Large intestine (tissue), 3 donors: ENCODE results near the gene B4GALNT1. TPM values are rescaled to one million over a fixed set of nuclear protein-coding genes. Genes with fewer than 3 reads are reported as not detected.
"Not testable (repeated sequence)": the region's sequence is repeated elsewhere in the genome, so short reads cannot be mapped to it uniquely, and the experiment has no call there.

Source experiments
- DNase-seq, 2 donors: peaks; one replicate each; pipeline versions ENCODE4 v3.0.0 to v3.0.0-alpha.2; 2013
- H3K27ac ChIP-seq: one replicate; pipeline ENCODE4 v1.5.1; 2013; ENCODE audit warnings: low read length
- H3K27me3 ChIP-seq: 2 replicates; pipeline ENCODE4 v1.6.1; 2013; ENCODE audit warnings: low read length; ENCODE audit not compliant: control insufficient read depth, insufficient read depth
- H3K36me3 ChIP-seq: 2 replicates; pipeline ENCODE4 v1.6.1; 2013; ENCODE audit warnings: low read length; ENCODE audit not compliant: control insufficient read depth, insufficient read depth
- H3K4me1 ChIP-seq: one replicate; pipeline ENCODE4 v1.6.1; 2013; ENCODE audit warnings: low read length; ENCODE audit not compliant: control insufficient read depth, insufficient read depth
- H3K4me3 ChIP-seq: one replicate; pipeline ENCODE4 v1.5.1; 2013; ENCODE audit warnings: low read length
- H3K9me3 ChIP-seq: one replicate; pipeline ENCODE4 v1.6.1; 2013; ENCODE audit warnings: mild to moderate bottlenecking, low read depth, low read length, moderate library complexity; ENCODE audit not compliant: control insufficient read depth
- WGBS: methylation state at CpG from one replicate; pipeline ENCODE4 v1.1.5; 2013; ENCODE audit warnings: low lambda C conversion rate; ENCODE audit not compliant: insufficient coverage; 5-methylcytosine and 5-hydroxymethylcytosine counted together
- polyA plus RNA-seq: library from polyadenylated mRNA; unstranded; fragments of 120-200 nt; gene quantifications from one replicate; pipeline ENCODE4 v1.2.1, GENCODE V29; 2013

Gene B4GALNT1
- polyA plus RNA-seq, 1 donor = 2.4 TPM

GRCh38 chr12:57592551-57593165, 40.3 kb downstream of the B4GALNT1 start:
- H3K4me3 ChIP-seq = no peak overlapping the region
- WGBS = no CpG with 5 or more reads among the region's 2 CpGs
- no peak for DNase-seq
- peaks cover 7% of the 10 kb centered on the region for H3K27me3 ChIP-seq
- H3K27ac ChIP-seq = no peak overlapping the region
- peaks cover 16% of the 10 kb centered on the region for H3K36me3 ChIP-seq
- H3K4me1 ChIP-seq = peaks cover 8% of the 10 kb centered on the region
- H3K9me3 ChIP-seq = no peaks in the 10 kb centered on the region

GRCh38 chr12:57591782-57592325, 41.1 kb downstream of the B4GALNT1 start:
- WGBS = 0% methylated on average over 1 of the region's 10 CpGs
- no peaks in the 10 kb centered on the region for H3K9me3 ChIP-seq
- peak overlapping the region; percentile 88 for H3K4me3 ChIP-seq
- peak overlapping the region; percentile 22 for H3K27ac ChIP-seq
- H3K36me3 ChIP-seq = peaks cover 16% of the 10 kb centered on the region
- H3K4me1 ChIP-seq = peaks cover 8% of the 10 kb centered on the region
- peaks cover 10% of the 10 kb centered on the region for H3K27me3 ChIP-seq
- no peak for DNase-seq

DNA sequence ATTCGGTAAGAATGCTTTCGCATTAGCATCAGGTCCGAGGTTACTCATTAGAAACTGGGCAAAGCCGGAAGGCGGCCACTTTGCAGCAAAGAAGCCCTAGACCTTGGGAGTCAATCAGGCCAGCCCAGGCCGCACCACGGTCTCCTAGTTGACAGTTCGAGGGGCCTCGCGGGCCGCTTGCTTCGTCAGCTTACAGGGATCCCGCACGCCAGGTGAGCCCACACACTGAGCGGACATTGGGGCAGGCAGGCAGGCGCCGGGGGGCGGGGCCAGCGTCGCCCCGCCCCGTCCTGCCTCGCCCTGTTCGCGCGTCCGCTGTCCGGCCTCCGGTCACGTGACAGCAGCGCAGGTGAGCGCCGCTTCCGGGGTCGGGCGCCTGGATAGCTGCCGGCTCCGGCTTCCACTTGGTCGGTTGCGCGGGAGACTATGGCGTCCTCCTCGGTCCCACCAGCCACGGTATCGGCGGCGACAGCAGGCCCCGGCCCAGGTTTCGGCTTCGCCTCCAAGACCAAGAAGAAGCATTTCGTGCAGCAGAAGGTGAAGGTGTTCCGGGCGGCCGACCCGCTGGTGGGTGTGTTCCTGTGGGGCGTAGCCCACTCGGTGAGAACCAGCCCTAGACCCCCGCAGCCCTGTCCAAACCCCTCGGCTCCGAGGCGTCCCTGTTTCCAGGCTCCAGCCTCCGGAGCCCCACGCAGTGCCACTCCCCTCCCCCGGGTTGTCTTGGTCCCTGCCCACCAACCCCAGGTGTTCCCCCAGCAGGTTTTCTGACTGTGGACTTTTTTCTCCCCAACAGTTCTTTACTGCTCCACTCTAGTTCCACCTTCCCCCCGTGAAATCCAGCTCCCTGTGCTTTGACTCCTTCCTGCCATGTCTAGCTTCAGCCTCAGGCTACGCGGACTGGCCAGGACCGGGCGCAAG, 41.9 kb downstream of the B4GALNT1 start, which contains the start of gene PIP4K2C:
TSS of gene PIP4K2C (plus strand) at position 329 of the 918 bp plus-strand sequence. CDS start at position 427, 98 bp downstream.
- Histone ChIP-seq H3K4me3 (peak within 1 kb of the TSS; percentile 88), H3K9me3 (no peaks in the 10 kb centered on the region), H3K36me3 (peaks cover 11% of the 10 kb centered on the region), H3K4me1 (peaks cover 8% of the 10 kb centered on the region), H3K27ac (peak within 1 kb of the TSS; percentile 52), H3K27me3 (peaks cover 15% of the 10 kb centered on the region)
- 0% methylated on average over 2 of the region's 69 CpGs for WGBS
- peak; percentile 86 to 90 for DNase-seq

GRCh38 chr12:57590479-57590863, 42.5 kb downstream of the B4GALNT1 start:
- Histone ChIP-seq H3K4me1 (peaks cover 8% of the 10 kb centered on the region), H3K4me3 (peak overlapping the region; percentile 88), H3K9me3 (no peaks in the 10 kb centered on the region), H3K27ac (peak overlapping the region; percentile 52), H3K36me3 (peaks cover 4% of the 10 kb centered on the region), H3K27me3 (peaks cover 21% of the 10 kb centered on the region)
- WGBS = no CpG with 5 or more reads among the region's 2 CpGs
- DNase-seq = no peak

DNA sequence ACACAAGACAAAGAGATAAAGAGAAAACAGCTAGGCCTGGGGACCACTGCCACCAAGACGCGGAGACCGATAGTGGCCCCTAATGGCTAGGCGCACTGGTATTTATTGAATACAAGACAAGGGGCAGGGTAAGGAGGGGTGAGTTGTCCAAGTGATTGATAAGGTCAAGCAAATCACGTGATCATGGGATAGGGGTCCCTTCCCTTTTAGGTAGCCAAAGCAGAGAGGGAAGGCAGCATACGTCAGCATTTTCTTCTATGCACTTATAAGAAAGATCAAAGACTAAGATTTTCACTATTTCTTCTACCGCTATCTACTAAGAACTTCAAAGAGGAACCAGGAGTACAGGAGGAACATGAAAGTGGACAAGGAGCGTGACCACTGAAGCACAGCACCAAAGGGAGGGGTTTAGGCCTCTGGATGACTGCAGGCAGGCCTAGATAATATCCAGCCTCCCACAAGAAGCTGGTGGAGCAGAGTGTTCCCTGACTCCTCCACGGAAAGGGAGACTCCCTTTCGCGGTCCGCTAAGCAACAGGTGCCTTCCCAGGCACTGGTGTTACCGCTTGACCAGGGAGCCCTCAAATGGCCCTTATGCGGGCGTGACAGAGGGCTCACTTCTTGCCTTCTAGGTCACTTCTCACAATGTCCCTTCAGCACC, 43.9 kb downstream of the B4GALNT1 start:
- H3K4me3 ChIP-seq = not testable (repeated sequence)
- 92% methylated on average over 2 of the region's 15 CpGs for WGBS

DNA sequence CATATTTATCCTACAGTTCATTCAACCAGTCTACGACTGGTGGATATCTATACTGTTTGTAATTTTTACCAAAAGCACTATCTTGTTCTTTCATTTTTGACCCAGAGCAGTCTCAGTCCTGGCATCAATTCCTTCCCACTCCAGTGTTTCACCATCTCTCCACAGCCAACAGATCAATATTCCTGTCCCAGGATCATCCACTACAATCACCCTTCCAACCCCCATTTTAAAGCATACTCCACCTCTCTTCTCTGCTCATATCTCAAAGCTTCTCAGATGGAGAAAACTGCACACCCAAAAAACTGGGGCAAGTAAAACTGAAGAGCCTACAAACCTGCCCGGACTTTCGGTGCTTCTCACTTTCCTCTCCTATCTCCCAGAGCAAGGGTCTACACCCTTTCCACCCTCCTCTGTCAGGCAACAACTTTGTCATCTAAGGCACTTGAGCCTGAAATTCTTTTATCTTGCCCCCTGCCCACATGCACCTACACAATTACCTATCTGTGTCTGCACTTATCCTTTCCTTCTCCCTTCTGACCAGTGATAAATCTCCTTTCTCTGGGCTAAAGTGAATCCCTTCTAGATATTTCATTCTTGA, 46.1 kb downstream of the B4GALNT1 start:
- Histone ChIP-seq H3K9me3 (no peaks in the 10 kb centered on the region), H3K36me3 (no peaks in the 10 kb centered on the region), H3K27me3 (peaks cover 33% of the 10 kb centered on the region), H3K4me1 (peaks cover 5% of the 10 kb centered on the region), H3K27ac (no peak overlapping the region), H3K4me3 (no peak overlapping the region)
- DNase-seq = no peak
- 78% methylated on average over 1 of the region's 3 CpGs for WGBS

More for the DNA sequence above, 43.9 kb downstream of the B4GALNT1 start:
- H3K27ac ChIP-seq, DNase-seq, H3K4me1 ChIP-seq, H3K9me3 ChIP-seq, H3K36me3 ChIP-seq: not testable (repeated sequence)
- H3K27me3 ChIP-seq = peaks cover 29% of the 10 kb centered on the region

DNA sequence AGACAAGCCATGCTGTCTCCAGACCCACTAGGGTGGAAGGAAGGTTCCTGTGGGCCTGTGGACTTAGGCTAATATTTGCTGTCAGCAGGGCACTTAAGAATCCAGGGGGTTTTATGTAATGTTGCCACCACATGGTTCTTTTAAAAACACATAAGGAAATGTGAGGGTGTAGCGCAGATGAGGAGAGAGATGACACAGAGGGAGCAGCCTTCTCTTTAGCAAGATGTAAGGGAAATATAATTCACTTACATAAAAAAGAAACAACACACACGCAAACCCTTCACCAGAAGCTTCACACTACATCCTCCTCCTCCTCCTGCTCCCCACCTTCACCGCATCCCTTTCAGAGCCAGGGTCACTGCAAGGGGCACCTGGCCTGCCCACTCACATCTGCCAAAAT, 46.9 kb downstream of the B4GALNT1 start:
- H3K9me3 ChIP-seq = no peaks in the 10 kb centered on the region
- H3K4me1 ChIP-seq = peaks cover 5% of the 10 kb centered on the region
- H3K36me3 ChIP-seq = no peaks in the 10 kb centered on the region
- no peak for DNase-seq
- no peak overlapping the region for H3K27ac ChIP-seq
- no CpG with 5 or more reads among the region's 3 CpGs for WGBS
- H3K27me3 ChIP-seq = peaks cover 33% of the 10 kb centered on the region
- no peak overlapping the region for H3K4me3 ChIP-seq

- no peak overlapping the region for H3K4me3 ChIP-seq
- no peak for DNase-seq
- WGBS = 40% methylated on average over 1 of the region's 2 CpGs
- no peaks in the 10 kb centered on the region for H3K36me3 ChIP-seq
- H3K4me1 ChIP-seq = peaks cover 6% of the 10 kb centered on the region
- H3K9me3 ChIP-seq = no peaks in the 10 kb centered on the region
- peaks cover 33% of the 10 kb centered on the region for H3K27me3 ChIP-seq
- H3K27ac ChIP-seq = no peak overlapping the region
Observed at GRCh38 chr12:57585156-57585555, 47.8 kb downstream of the B4GALNT1 start.

DNA sequence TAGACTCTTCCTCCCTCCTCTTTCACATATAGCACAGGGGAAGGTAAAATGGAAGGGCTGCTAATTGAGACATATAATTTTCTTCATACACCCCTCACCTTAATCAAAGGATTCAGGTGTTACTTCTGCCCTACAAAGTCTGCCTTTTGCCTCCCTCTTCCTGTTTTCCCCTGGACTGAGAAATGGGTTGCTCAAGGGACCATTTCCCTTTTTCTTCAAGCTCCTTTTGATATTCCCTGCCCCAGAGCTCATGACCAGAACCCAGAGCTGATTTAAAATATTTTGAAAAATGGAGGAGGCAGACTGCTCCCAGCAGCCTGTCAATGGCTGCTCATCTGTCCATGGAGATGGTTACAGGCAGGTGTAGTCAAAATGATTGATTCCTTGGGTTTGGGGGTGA, 48.3 kb downstream of the B4GALNT1 start:
- DNase-seq = no peak
- Histone ChIP-seq H3K4me3 (no peak overlapping the region), H3K27me3 (peaks cover 33% of the 10 kb centered on the region), H3K27ac (no peak overlapping the region), H3K4me1 (peaks cover 9% of the 10 kb centered on the region), H3K36me3 (no peaks in the 10 kb centered on the region), H3K9me3 (no peaks in the 10 kb centered on the region)

- no CpG with 5 or more reads among the region's 2 CpGs for WGBS
- DNase-seq = no peak
- peaks cover 33% of the 10 kb centered on the region for H3K27me3 ChIP-seq
- peaks cover 12% of the 10 kb centered on the region for H3K4me1 ChIP-seq
- H3K4me3 ChIP-seq = no peak overlapping the region
- no peaks in the 10 kb centered on the region for H3K36me3 ChIP-seq
- H3K27ac ChIP-seq = no peak overlapping the region
- H3K9me3 ChIP-seq = no peaks in the 10 kb centered on the region
Observed at GRCh38 chr12:57584050-57584449, 49.0 kb downstream of the B4GALNT1 start.
